Large intestine (tissue), 3 donors: ENCODE results near the gene DAB1. TPM values are rescaled to one million over a fixed set of nuclear protein-coding genes. Genes with fewer than 3 reads are reported as not detected.

Experiments
- DNase-seq, 2 donors: peaks; one replicate each; pipeline versions ENCODE4 v3.0.0 to v3.0.0-alpha.2; 2013
- H3K27ac ChIP-seq: one replicate; pipeline ENCODE4 v1.5.1; 2013; ENCODE audit warnings: low read length
- H3K27me3 ChIP-seq: 2 replicates; pipeline ENCODE4 v1.6.1; 2013; ENCODE audit warnings: low read length; ENCODE audit not compliant: control insufficient read depth, insufficient read depth
- H3K36me3 ChIP-seq: 2 replicates; pipeline ENCODE4 v1.6.1; 2013; ENCODE audit warnings: low read length; ENCODE audit not compliant: control insufficient read depth, insufficient read depth
- H3K4me1 ChIP-seq: one replicate; pipeline ENCODE4 v1.6.1; 2013; ENCODE audit warnings: low read length; ENCODE audit not compliant: control insufficient read depth, insufficient read depth
- H3K4me3 ChIP-seq: one replicate; pipeline ENCODE4 v1.5.1; 2013; ENCODE audit warnings: low read length
- H3K9me3 ChIP-seq: one replicate; pipeline ENCODE4 v1.6.1; 2013; ENCODE audit warnings: mild to moderate bottlenecking, low read depth, low read length, moderate library complexity; ENCODE audit not compliant: control insufficient read depth
- WGBS: methylation state at CpG from one replicate; pipeline ENCODE4 v1.1.5; 2013; ENCODE audit warnings: low lambda C conversion rate; ENCODE audit not compliant: insufficient coverage; 5-methylcytosine and 5-hydroxymethylcytosine counted together
- polyA plus RNA-seq: library from polyadenylated mRNA; unstranded; fragments of 120-200 nt; gene quantifications from one replicate; pipeline ENCODE4 v1.2.1, GENCODE V29; 2013

Gene DAB1
- polyA plus RNA-seq, 1 donor, result 63.2 TPM

GRCh38 chr1:57420981-57421785 lies 2.7 kb downstream of the DAB1 start:
- Histone ChIP-seq H3K4me1 (peaks cover 11% of the 10 kb centered on the region), H3K9me3 (peaks cover 7% of the 10 kb centered on the region), H3K4me3 (no peak overlapping the region), H3K36me3 (no peaks in the 10 kb centered on the region), H3K27ac (no peak overlapping the region), H3K27me3 (peaks cover 69% of the 10 kb centered on the region)
- DNase-seq, result no peak
- WGBS, result 61% methylated on average over 4 of the region's 9 CpGs

- Histone ChIP-seq H3K9me3 (peaks cover 7% of the 10 kb centered on the region), H3K4me3 (no peak overlapping the region), H3K27me3 (peaks cover 49% of the 10 kb centered on the region), H3K27ac (no peak overlapping the region), H3K4me1 (peaks cover 9% of the 10 kb centered on the region), H3K36me3 (no peaks in the 10 kb centered on the region)
- 100% methylated on average over 1 of the region's 4 CpGs for WGBS
- no peak for DNase-seq
These were observed 4.9 kb downstream of the DAB1 start for GRCh38 chr1:57418971-57419370.

GRCh38 chr1:57411262-57411661 lies 12.6 kb downstream of the DAB1 start:
- no peaks in the 10 kb centered on the region for H3K4me1 ChIP-seq
- no peaks in the 10 kb centered on the region for H3K27me3 ChIP-seq
- 92% methylated on average over 2 of the region's 3 CpGs for WGBS
- no peaks in the 10 kb centered on the region for H3K36me3 ChIP-seq
- no peak overlapping the region for H3K27ac ChIP-seq
- peaks cover 5% of the 10 kb centered on the region for H3K9me3 ChIP-seq
- DNase-seq, result no peak
- H3K4me3 ChIP-seq, result no peak overlapping the region

- Histone ChIP-seq H3K4me3 (no peak overlapping the region), H3K27me3 (no peaks in the 10 kb centered on the region), H3K4me1 (no peaks in the 10 kb centered on the region), H3K9me3 (peaks cover 5% of the 10 kb centered on the region), H3K27ac (no peak overlapping the region), H3K36me3 (no peaks in the 10 kb centered on the region)
- DNase-seq, result no peak
- 77% methylated on average over 2 of the region's 4 CpGs for WGBS
These were observed 13.4 kb downstream of the DAB1 start for GRCh38 chr1:57410508-57410907.

GRCh38 chr1:57407928-57408327 lies 15.9 kb downstream of the DAB1 start:
- Histone ChIP-seq H3K27ac (no peak overlapping the region), H3K9me3 (no peaks in the 10 kb centered on the region), H3K4me1 (no peaks in the 10 kb centered on the region), H3K36me3 (no peaks in the 10 kb centered on the region), H3K27me3 (no peaks in the 10 kb centered on the region), H3K4me3 (no peak overlapping the region)
- 0% methylated on average over 1 of the region's 4 CpGs for WGBS
- no peak for DNase-seq

GRCh38 chr1:57406428-57406970 lies 17.4 kb downstream of the DAB1 start:
- 100% methylated on average over 1 of the region's 2 CpGs for WGBS
- no peaks in the 10 kb centered on the region for H3K9me3 ChIP-seq

GRCh38 chr1:57404884-57405283 lies 19.0 kb downstream of the DAB1 start:
- Histone ChIP-seq H3K27me3 (no peaks in the 10 kb centered on the region), H3K4me1 (no peaks in the 10 kb centered on the region), H3K36me3 (no peaks in the 10 kb centered on the region), H3K9me3 (no peaks in the 10 kb centered on the region), H3K27ac (no peak overlapping the region), H3K4me3 (no peak overlapping the region)
- WGBS, result no CpG with 5 or more reads among the region's 3 CpGs
- DNase-seq, result no peak

More at GRCh38 chr1:57406428-57406970, 17.4 kb downstream of the DAB1 start:
- DNase-seq, result no peak
- no peaks in the 10 kb centered on the region for H3K4me1 ChIP-seq
- no peak overlapping the region for H3K4me3 ChIP-seq
- no peak overlapping the region for H3K27ac ChIP-seq
- no peaks in the 10 kb centered on the region for H3K36me3 ChIP-seq
- H3K27me3 ChIP-seq, result no peaks in the 10 kb centered on the region

- H3K4me1 ChIP-seq, result no peaks in the 10 kb centered on the region
- no peak overlapping the region for H3K27ac ChIP-seq
- H3K27me3 ChIP-seq, result no peaks in the 10 kb centered on the region
- no peaks in the 10 kb centered on the region for H3K9me3 ChIP-seq
- WGBS, result no CpG with 5 or more reads among the region's 1 CpG
- no peak overlapping the region for H3K4me3 ChIP-seq
- H3K36me3 ChIP-seq, result no peaks in the 10 kb centered on the region
- DNase-seq, result no peak
These were observed 20.7 kb downstream of the DAB1 start for GRCh38 chr1:57403201-57403600.

- no peaks in the 10 kb centered on the region for H3K36me3 ChIP-seq
- H3K27me3 ChIP-seq, result no peaks in the 10 kb centered on the region
- H3K9me3 ChIP-seq, result no peaks in the 10 kb centered on the region
- no peak overlapping the region for H3K4me3 ChIP-seq
- no peak overlapping the region for H3K27ac ChIP-seq
- DNase-seq, result no peak
- WGBS, result no CpG with 5 or more reads among the region's 1 CpG
- no peaks in the 10 kb centered on the region for H3K4me1 ChIP-seq
These were observed 22.2 kb downstream of the DAB1 start for GRCh38 chr1:57401671-57402070.

GRCh38 chr1:57400048-57400447 lies 23.8 kb downstream of the DAB1 start:
- Histone ChIP-seq H3K27me3 (no peaks in the 10 kb centered on the region), H3K36me3 (no peaks in the 10 kb centered on the region), H3K9me3 (no peaks in the 10 kb centered on the region), H3K27ac (no peak overlapping the region), H3K4me1 (no peaks in the 10 kb centered on the region), H3K4me3 (no peak overlapping the region)
- DNase-seq, result peak in 1 of 2 donors; percentile 74
- no CpG with 5 or more reads among the region's 5 CpGs for WGBS
